ENCODE results near the gene MEI4.

Gene MEI4

GRCh38 chr6:77669913-77670312, 17.1 kb downstream of the MEI4 start:
- H3K4me1 ChIP-seq (ENCODE audit: insufficient read depth, low read length, poor library complexity, severe bottlenecking), result no peaks in the 10 kb centered on the region
- no peaks in the 10 kb centered on the region for H3F3A ChIP-seq (ENCODE audit: low read depth)
- no peak overlapping the region for H3K4me3 ChIP-seq (ENCODE audit: low read length, poor library complexity, severe bottlenecking)
- no peaks in the 10 kb centered on the region for H3K27me3 ChIP-seq (ENCODE audit: insufficient read depth, low read length, poor library complexity, severe bottlenecking)
- no peak overlapping the region for H3K4me2 ChIP-seq (ENCODE audit: low read depth, low read length, poor library complexity, severe bottlenecking)
- no peak overlapping the region for H3K9ac ChIP-seq (ENCODE audit: low read depth, low read length, poor library complexity, severe bottlenecking)
- no peaks in the 10 kb centered on the region for H4K20me1 ChIP-seq (ENCODE audit: insufficient read depth, low read length, poor library complexity, severe bottlenecking)
- no peak for TF ChIP-seq EZH2phosphoT487 (IDR thresholded peaks at IDR 0.05; ENCODE audit: borderline replicate concordance)
- TF ChIP-seq CTCF (conservative IDR thresholded peaks at IDR 0.05; ENCODE audit: low read length), result no peak
- no peaks in the 10 kb centered on the region for H3K36me3 ChIP-seq (ENCODE audit: insufficient read depth, low read length)
- no peaks in the 10 kb centered on the region for H3K9me3 ChIP-seq (ENCODE audit: insufficient read depth, low read depth, low read length)
- H2AFZ ChIP-seq (ENCODE audit: low read length), result no peak overlapping the region
- H3K79me2 ChIP-seq (ENCODE audit: insufficient read depth, low read length), result no peaks in the 10 kb centered on the region
- H3K9me2 ChIP-seq (replicated peaks; ENCODE audit: low read depth, low read length), result no peaks in the 10 kb centered on the region

GRCh38 chr6:77674211-77674610, 21.4 kb downstream of the MEI4 start:
- TF ChIP-seq CTCF (conservative IDR thresholded peaks at IDR 0.05; ENCODE audit: low read length) (no peak), EZH2phosphoT487 (IDR thresholded peaks at IDR 0.05; ENCODE audit: borderline replicate concordance) (no peak)
- no peak overlapping the region for H3K4me3 ChIP-seq (ENCODE audit: low read length, poor library complexity, severe bottlenecking)
- H3K27me3 ChIP-seq (ENCODE audit: insufficient read depth, low read length, poor library complexity, severe bottlenecking), result no peaks in the 10 kb centered on the region
- no peak overlapping the region for H3K4me2 ChIP-seq (ENCODE audit: low read depth, low read length, poor library complexity, severe bottlenecking)
- H3K4me1 ChIP-seq (ENCODE audit: insufficient read depth, low read length, poor library complexity, severe bottlenecking), result no peaks in the 10 kb centered on the region
- no peaks in the 10 kb centered on the region for H4K20me1 ChIP-seq (ENCODE audit: insufficient read depth, low read length, poor library complexity, severe bottlenecking)
- H2AFZ ChIP-seq (ENCODE audit: low read length), result no peak overlapping the region
- no peaks in the 10 kb centered on the region for H3K79me2 ChIP-seq (ENCODE audit: insufficient read depth, low read length)
- no peak overlapping the region for H3K9ac ChIP-seq (ENCODE audit: low read depth, low read length, poor library complexity, severe bottlenecking)
- H3K9me3 ChIP-seq (ENCODE audit: insufficient read depth, low read depth, low read length), result no peaks in the 10 kb centered on the region
- no peaks in the 10 kb centered on the region for H3K9me2 ChIP-seq (replicated peaks; ENCODE audit: low read depth, low read length)
- H3F3A ChIP-seq (ENCODE audit: low read depth), result no peaks in the 10 kb centered on the region
- H3K36me3 ChIP-seq (ENCODE audit: insufficient read depth, low read length), result no peaks in the 10 kb centered on the region

DNA sequence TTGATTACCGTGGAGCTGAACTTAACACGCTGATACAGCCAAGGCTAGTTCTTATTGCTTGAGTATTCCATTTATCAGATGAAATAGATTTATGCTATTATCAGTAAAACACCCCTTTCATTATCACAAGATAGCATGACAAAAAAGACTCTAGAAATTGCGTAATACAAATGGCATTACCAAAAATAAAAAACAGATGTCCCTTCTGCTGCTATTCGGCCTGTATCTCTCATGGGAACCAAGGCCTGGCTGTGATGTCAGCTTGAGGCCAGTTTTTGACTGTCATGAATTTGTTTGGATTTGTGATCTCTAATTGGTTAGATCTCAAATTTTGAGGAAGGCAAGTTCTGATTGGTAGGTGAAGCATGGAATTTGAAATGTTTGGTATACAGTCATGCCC, 25.2 kb downstream of the MEI4 start:
- H3K27me3 ChIP-seq (ENCODE audit: insufficient read depth, low read length, poor library complexity, severe bottlenecking), result no peaks in the 10 kb centered on the region
- no peak overlapping the region for H3K9ac ChIP-seq (ENCODE audit: low read depth, low read length, poor library complexity, severe bottlenecking)
- H3K79me2 ChIP-seq (ENCODE audit: insufficient read depth, low read length), result no peaks in the 10 kb centered on the region
- H3K36me3 ChIP-seq (ENCODE audit: insufficient read depth, low read length), result no peaks in the 10 kb centered on the region
- H3F3A ChIP-seq (ENCODE audit: low read depth), result no peaks in the 10 kb centered on the region
- no peak overlapping the region for H3K4me2 ChIP-seq (ENCODE audit: low read depth, low read length, poor library complexity, severe bottlenecking)
- no peak overlapping the region for H3K4me3 ChIP-seq (ENCODE audit: low read length, poor library complexity, severe bottlenecking)
- H4K20me1 ChIP-seq (ENCODE audit: insufficient read depth, low read length, poor library complexity, severe bottlenecking), result no peaks in the 10 kb centered on the region
- H2AFZ ChIP-seq (ENCODE audit: low read length), result no peak overlapping the region
- no peaks in the 10 kb centered on the region for H3K4me1 ChIP-seq (ENCODE audit: insufficient read depth, low read length, poor library complexity, severe bottlenecking)
- TF ChIP-seq CTCF (conservative IDR thresholded peaks at IDR 0.05; ENCODE audit: low read length), result no peak
- TF ChIP-seq EZH2phosphoT487 (IDR thresholded peaks at IDR 0.05; ENCODE audit: borderline replicate concordance), result no peak
- H3K9me2 ChIP-seq (replicated peaks; ENCODE audit: low read depth, low read length), result no peaks in the 10 kb centered on the region
- no peaks in the 10 kb centered on the region for H3K9me3 ChIP-seq (ENCODE audit: insufficient read depth, low read depth, low read length)
